H1 (cell line): ENCODE data around the gene PIAS1.

Experiments used
- EP300 ChIP-seq, 2 experiments: IDR thresholded peaks; 1 replicate in 1 of 2; 2 replicates in 1 of 2; pipeline ENCODE4 v1.6.1; 2011 to 2012; ENCODE audit warnings: low read depth in 2 of 2, low read length in 2 of 2, mild to moderate bottlenecking in 2 of 2, borderline replicate concordance in 1 of 2, inconsistent platforms in 1 of 2, moderate library complexity in 1 of 2
- FOSL1 ChIP-seq: IDR thresholded peaks from 2 replicates; pipeline ENCODE4 v1.6.1; 2011; ENCODE audit warnings: mild to moderate bottlenecking, low read depth, low read length, moderate library complexity; ENCODE audit not compliant: insufficient read depth
- HDAC2 ChIP-seq, 2 experiments: fragments of 300-600 bp in 1 of 2; sonication (generic) in 1 of 2; IDR thresholded peaks; 2 replicates each; pipeline ENCODE4 v1.6.1; 2011 to 2012; ENCODE audit warnings: low read depth in 2 of 2, low read length in 2 of 2, mild to moderate bottlenecking in 2 of 2, moderate library complexity in 2 of 2, borderline replicate concordance in 1 of 2, inconsistent platforms in 1 of 2
- KDM1A ChIP-seq: fragments of 200-600, 300-600 bp; sonication (generic); IDR thresholded peaks from 2 replicates; pipeline ENCODE4 v1.7.1; 2016; ENCODE audit warnings: mild to moderate bottlenecking, low read length, borderline replicate concordance
- MAFK ChIP-seq: IDR thresholded peaks from 2 replicates; pipeline ENCODE4 v1.6.1; 2012; ENCODE audit warnings: low read depth, mild to moderate bottlenecking, improper control_type of control experiment, low read length
- POLR2A ChIP-seq, 2 experiments: IDR thresholded peaks; 1 replicate in 1 of 2; 2 replicates in 1 of 2; pipeline ENCODE4 v1.6.1; 2011; ENCODE audit warnings: low read depth in 2 of 2, low read length in 2 of 2, mild to moderate bottlenecking in 2 of 2; ENCODE audit errors: control extremely low read depth in 1 of 2
- POLR2AphosphoS5 ChIP-seq: IDR thresholded peaks from 2 replicates; pipeline ENCODE4 v1.6.1; 2011; ENCODE audit warnings: low read depth, low read length
- RXRA ChIP-seq: IDR thresholded peaks from 2 replicates; pipeline ENCODE4 v1.6.1; 2011; ENCODE audit warnings: low read depth, mild to moderate bottlenecking, low read length, moderate library complexity; ENCODE audit not compliant: insufficient read depth
- SIN3A ChIP-seq, 2 experiments: IDR thresholded peaks in 1 of 2; conservative IDR thresholded peaks in 1 of 2; 2 replicates each; pipeline ENCODE4 v1.6.1; 2011 to 2012; ENCODE audit warnings: low read length in 2 of 2, improper control_type of control experiment in 1 of 2, low read depth in 1 of 2, mild to moderate bottlenecking in 1 of 2
- SUZ12 ChIP-seq: fragments of 200-600 bp; sonication (generic); IDR thresholded peaks from 2 replicates; pipeline ENCODE4 v1.6.1; 2012; ENCODE audit warnings: mild to moderate bottlenecking, inconsistent platforms, low read length, moderate library complexity, mixed read lengths
- TBP ChIP-seq: IDR thresholded peaks from 2 replicates; pipeline ENCODE4 v1.6.1; 2011; ENCODE audit warnings: low read depth, low read length, improper control_type of control experiment
- TF ChIP-seq, protein P1 (sequence below): IDR thresholded peaks from 2 replicates; pipeline ENCODE4 v1.6.1; 2011; ENCODE audit warnings: low read depth, mild to moderate bottlenecking, low read length; ENCODE audit not compliant: insufficient read depth

GRCh38 chr15:68098465-68098864 lies 44.4 kb downstream of the PIAS1 start:
- TF ChIP-seq EP300 (IDR thresholded peaks at IDR 0.05; ENCODE audit: borderline replicate concordance in 1 of 2, low read depth in 2 of 2, low read length in 2 of 2): no peak
- TF ChIP-seq RXRA: no peak
- TF ChIP-seq TBP: no peak
- TF ChIP-seq FOSL1: no peak
- no peak for TF ChIP-seq POLR2AphosphoS5
- no peak for TF ChIP-seq HDAC2 (IDR thresholded peaks at IDR 0.05; ENCODE audit: borderline replicate concordance in 1 of 2, low read depth in 2 of 2, low read length in 2 of 2)
- no peak for TF ChIP-seq KDM1A
- TF ChIP-seq, protein P1, sequence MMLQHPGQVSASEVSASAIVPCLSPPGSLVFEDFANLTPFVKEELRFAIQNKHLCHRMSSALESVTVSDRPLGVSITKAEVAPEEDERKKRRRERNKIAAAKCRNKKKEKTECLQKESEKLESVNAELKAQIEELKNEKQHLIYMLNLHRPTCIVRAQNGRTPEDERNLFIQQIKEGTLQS: no peak
- no peak for TF ChIP-seq MAFK
- TF ChIP-seq SIN3A (conservative IDR thresholded peaks at IDR 0.05 in 1 of 2, IDR thresholded peaks at IDR 0.05 in 1 of 2; ENCODE audit: low read depth in 1 of 2, low read length in 2 of 2): no peak
- no peak for TF ChIP-seq SUZ12
- no peak for TF ChIP-seq POLR2A (IDR thresholded peaks at IDR 0.05; ENCODE audit: control extremely low read depth in 1 of 2, low read depth in 2 of 2, low read length in 2 of 2)
